WTC11 (cell line): Measurements from ENCODE around the gene FAM193B.

Experiments
- CTCF ChIP-seq: fragments of 200-600 bp; IDR thresholded peaks from 2 replicates; pipeline ENCODE4 v1.8.0; 2022; ENCODE audit warnings: antibody characterized with exemption
- E2F1 ChIP-seq: sonication (generic); formaldehyde crosslinking; IDR thresholded peaks from 2 replicates; pipeline ENCODE4 v1.8.0; 2022; ENCODE audit warnings: mild to moderate bottlenecking, missing genetic modification reagents
- ELF4 ChIP-seq: sonication (generic); formaldehyde crosslinking; IDR thresholded peaks from 2 replicates; pipeline ENCODE4 v1.8.1; 2022; ENCODE audit warnings: low read depth, mild to moderate bottlenecking, moderate library complexity, missing genetic modification reagents
- HMGXB4 ChIP-seq: sonication (generic); formaldehyde crosslinking; IDR thresholded peaks from 2 replicates; pipeline ENCODE4 v1.8.1; 2023; ENCODE audit warnings: mild to moderate bottlenecking, moderate library complexity, missing genetic modification reagents
- JUN ChIP-seq: sonication (generic); formaldehyde crosslinking; IDR thresholded peaks from 2 replicates; pipeline ENCODE4 v1.8.0; 2023; ENCODE audit warnings: mild to moderate bottlenecking, missing genetic modification reagents
- NFYB ChIP-seq: sonication (generic); formaldehyde crosslinking; conservative IDR thresholded peaks from 2 replicates; pipeline ENCODE4 v1.8.0; 2022; ENCODE audit warnings: low read depth, missing genetic modification reagents
- NR1H2 ChIP-seq: sonication (generic); formaldehyde crosslinking; IDR thresholded peaks from 2 replicates; pipeline ENCODE4 v1.9.0; 2021; ENCODE audit warnings: mild to moderate bottlenecking, moderate library complexity, missing genetic modification reagents
- TCF7 ChIP-seq: sonication (generic); formaldehyde crosslinking; IDR thresholded peaks from 2 replicates; pipeline ENCODE4 v1.8.0; 2022; ENCODE audit warnings: mild to moderate bottlenecking, low read depth, missing genetic modification reagents, moderate library complexity
- ZNF512 ChIP-seq: sonication (generic); formaldehyde crosslinking; IDR thresholded peaks from 2 replicates; pipeline ENCODE4 v1.8.1; 2022; ENCODE audit warnings: missing genetic modification reagents, borderline replicate concordance

- TF ChIP-seq E2F1 (no peak), JUN (CRISPR knock-in tag) (no peak), CTCF (peak; percentile 88), HMGXB4 (CRISPR knock-in tag) (no peak), ZNF512 (CRISPR knock-in tag) (no peak), NFYB (CRISPR knock-in tag) (no peak), TCF7 (CRISPR knock-in tag) (no peak), ELF4 (CRISPR knock-in tag) (no peak), NR1H2 (CRISPR knock-in tag) (no peak)
Observed at GRCh38 chr5:177500685-177501522, 53.5 kb downstream of the FAM193B start.
